Embryonic facial prominence (tissue), 1 donor: ENCODE results near the gene ABLIM2.
"Not testable (repeated sequence)": the region's sequence is repeated elsewhere in the genome, so short reads cannot be mapped to it uniquely, and the experiment has no call there.

Source experiments
- DNase-seq: peaks from one replicate; pipeline ENCODE4 v3.0.0-alpha.2; 2016; ENCODE audit errors: extremely low spot score

ABLIM2 gene

DNA sequence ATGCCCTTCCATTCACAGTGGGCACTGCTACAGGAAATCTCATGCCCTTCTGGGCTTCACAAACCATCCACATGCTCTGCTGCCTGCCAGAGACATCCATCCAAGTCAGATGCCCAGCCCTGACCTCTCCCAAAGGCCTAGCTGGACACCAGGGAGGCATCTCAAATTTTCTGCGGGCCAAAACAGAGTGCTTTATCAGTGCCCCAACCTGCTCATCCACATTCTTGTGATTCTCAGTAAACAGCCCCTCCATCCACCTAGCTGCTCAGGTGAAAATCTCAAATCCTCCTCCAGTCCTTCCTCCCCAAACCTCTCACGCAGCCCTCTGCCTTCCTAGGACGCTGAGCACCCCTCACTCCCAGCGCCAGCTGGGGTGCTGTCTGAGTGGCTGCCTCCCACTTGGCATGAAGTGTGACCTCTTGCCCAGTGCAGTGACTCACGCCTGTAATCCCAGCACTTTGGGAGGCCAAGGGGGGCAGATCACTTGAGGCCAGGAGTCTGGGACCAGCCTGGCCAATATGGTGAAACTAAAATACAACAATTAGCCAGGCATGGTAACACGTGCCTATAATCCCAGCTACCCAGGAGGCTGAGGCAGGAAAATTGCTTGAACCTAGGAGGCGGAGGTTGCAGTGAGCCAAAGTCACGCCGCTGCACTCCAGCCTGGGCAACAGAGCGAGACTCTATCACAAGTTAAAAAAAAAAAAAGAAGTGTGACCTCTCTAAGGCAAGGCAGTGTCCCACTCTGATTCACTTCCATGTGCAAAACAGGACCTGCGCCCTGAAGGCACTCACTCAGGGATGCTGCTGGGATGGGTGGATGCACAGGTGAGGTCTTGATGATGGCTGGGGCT is 217.3 kb downstream of the ABLIM2 start:
- no peak for DNase-seq

GRCh38 chr4:7939377-7940108 is 219.1 kb downstream of the ABLIM2 start, which contains the start of gene AFAP1:
Gene AFAP1 (minus strand): TSS chr4:7939861. CDS start chr4:7872078, 67,783 bp downstream.
- peak; percentile 80 for DNase-seq

- DNase-seq, result no peak
Measured at GRCh38 chr4:7938609-7939376, 219.8 kb downstream of the ABLIM2 start.

- DNase-seq, result no peak
Measured at GRCh38 chr4:7938266-7938608, 220.4 kb downstream of the ABLIM2 start.

DNA sequence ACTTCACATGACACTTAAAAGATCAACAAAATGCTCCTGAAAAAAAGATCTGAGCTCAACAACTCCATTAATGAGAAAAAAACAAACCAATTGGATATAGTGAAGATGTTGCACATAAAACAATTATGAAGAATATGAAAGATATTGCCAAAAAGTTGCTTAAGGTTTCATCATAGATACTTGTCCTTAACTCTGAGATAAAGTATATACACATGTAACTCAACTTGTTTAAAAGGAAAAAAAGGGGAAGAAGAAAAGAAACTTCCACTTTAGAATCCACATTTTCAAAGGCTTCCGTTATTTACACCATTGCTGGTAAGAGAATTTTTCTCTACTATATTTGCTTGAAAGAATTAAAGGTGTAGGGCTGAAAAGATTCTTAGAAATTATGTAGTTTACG is 221.6 kb downstream of the ABLIM2 start:
- DNase-seq, result no peak

DNA sequence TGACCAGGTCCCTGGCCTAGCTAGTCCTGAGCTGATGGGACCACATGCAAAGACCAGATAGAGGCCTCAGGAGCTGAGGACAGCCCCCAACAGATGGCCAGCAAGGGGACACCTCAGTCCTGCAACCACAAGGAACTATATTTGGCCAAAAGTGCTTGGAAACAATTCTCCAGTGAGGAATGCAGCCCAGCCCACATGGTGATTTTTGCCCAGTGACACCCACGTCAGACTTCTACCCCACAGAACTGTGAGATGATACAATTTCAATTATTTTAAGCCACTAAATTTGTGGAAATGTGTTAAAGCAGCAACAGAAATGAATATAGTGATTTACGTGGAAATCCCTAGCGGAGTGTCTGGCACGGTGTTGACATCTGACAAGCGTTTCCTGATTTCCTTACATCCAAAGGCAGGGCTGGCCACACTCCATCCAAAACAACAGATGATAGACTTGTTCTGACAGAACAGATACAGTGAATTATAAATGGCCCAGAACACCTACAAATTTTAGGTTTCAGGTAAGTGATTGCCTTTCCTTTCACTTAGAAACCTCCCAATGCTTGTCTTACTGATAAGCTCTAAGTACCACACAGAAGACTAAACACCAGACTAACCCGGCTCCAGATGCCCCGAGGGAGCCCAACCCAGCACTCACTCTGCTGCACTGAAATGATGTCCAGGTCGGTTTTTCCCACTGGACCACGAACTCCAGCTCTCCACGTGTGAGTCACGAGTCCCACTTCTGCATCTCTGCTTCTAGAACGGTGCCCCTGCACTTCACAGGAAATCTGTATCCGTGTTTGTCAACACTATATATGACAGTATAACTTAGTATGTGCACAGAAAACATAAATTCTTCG is 224.7 kb downstream of the ABLIM2 start:
- DNase-seq, result no peak

GRCh38 chr4:7932287-7932686 is 226.3 kb downstream of the ABLIM2 start:
- DNase-seq, result no peak

DNA sequence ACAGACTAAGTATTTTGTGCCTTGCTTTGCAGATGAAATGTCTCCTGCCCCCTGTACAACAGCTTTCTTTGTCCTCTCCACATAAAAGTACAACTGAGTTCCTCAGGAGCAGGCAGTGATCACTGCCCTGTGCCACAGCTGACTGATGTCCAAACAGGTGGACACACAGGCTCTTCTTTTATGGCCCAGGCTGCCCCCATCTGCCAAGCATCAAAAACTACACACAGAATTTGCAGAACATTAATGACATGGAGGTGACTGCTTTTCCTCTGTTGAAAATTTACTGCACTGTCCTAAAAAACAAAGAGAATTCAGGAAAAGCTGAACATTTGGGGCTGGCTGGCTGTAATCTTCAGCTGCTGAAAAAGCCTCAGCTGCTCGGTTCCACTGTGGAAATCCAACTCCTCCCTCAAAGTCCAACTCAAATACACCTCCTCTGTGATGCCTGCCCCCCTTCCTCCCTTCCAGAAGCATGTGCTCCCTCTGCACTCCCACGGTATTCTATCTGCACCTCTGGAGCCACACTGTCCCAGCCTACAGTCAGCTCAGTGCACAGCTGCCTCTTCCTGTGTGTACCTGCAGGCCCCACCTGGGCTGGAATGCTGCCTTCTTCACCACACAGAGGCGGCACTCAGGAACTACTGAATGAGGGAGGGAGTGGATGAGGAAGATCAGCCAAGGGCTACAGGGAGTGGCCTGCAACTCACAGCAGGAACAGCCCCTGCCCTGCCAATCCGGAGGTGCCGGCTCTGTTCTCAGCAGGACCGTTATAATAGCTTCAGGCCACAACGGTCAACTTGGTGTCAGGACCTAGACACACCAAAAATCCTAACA is 229.3 kb downstream of the ABLIM2 start:
- DNase-seq, result no peak

DNA sequence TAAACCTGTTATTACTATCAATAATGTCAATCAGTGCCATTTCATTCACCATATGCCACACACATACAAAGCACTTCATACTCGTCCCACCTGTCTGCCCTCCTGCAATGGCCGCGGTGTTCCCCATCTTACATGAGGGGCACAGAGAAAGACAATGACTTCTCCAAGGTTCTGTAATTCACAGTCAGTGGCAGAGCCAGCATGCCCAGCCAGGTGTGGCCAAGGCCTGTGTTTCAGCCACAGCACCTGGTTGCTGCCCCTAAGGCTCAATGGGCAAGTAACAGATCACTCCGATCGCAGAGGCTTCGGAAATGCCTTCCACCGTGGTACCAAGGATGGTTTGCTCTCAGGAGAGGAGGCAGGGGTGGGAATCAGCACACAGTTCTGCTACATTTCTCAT is 229.9 kb downstream of the ABLIM2 start:
- DNase-seq, result no peak

DNA sequence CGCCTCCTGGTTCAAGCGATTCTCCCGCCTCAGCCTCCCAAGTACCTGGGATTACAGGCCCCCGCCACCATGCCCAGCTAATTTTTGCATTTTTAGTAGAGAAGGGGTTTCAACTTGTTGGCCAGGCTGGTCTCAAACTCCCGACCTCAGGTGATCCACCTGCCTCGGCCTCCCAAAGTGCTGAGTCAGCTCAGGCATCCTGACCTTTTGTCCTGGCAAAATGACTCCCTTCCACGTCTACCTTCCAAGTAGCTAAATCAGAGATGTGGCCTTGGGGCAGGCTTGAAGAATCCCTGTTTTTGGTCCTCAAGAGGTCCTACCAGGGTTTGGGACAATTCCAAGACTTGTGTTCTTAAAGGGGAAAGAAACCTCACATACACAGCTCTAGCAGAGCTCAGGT is 231.8 kb downstream of the ABLIM2 start:
- no peak for DNase-seq

DNA sequence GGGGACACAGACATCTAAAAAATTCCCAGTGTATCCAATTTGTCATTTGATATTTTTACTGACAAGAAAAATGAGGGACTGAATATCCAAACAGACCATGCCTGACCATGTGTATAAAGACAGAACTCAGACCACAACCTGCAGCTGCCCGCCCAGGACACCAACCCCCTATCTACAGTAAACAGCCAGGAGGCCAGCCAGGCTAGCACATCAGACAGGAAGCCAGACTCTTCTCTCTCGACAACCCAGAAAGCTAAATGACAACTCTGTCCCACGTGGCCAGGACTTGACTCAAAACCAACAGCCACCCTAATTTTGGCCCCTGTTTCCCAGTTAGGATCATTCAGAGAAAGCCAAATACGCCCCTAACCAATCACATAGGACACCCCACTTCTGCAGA is 234.0 kb downstream of the ABLIM2 start:
- DNase-seq, result no peak

- no peak for DNase-seq
Measured at GRCh38 chr4:7924163-7924562, 234.4 kb downstream of the ABLIM2 start.

DNA sequence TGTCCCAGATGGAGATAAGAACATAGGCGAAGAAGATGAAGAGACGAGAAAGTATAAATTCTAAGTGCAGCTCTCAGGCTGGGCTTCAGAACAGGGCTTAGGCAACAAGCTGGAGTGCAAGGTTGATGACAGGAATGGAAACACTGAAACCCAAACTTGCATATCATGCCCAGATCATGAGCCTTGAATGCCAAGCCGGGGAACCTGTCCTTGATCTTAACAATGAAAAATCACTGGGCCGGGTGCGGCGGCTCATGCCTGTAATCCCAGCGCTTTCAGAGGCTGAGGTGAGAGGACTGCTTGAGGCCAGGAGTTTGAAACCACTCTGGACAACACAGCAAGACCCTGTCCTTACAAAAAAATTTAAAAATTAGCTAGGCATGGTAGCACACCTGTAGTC is 236.1 kb downstream of the ABLIM2 start:
- no peak for DNase-seq

GRCh38 chr4:7918981-7919380 is 239.6 kb downstream of the ABLIM2 start:
- DNase-seq, result no peak

- not testable (repeated sequence) for DNase-seq
Measured at GRCh38 chr4:7918187-7918586, 240.4 kb downstream of the ABLIM2 start.

GRCh38 chr4:7917669-7918068 is 240.9 kb downstream of the ABLIM2 start:
- DNase-seq, result no peak

- no peak for DNase-seq
Measured at GRCh38 chr4:7915875-7916242, 242.8 kb downstream of the ABLIM2 start.
